GM12801 (cell line): ENCODE data around the gene ATF7.

ENCODE experiments used
- CTCF ChIP-seq: IDR thresholded peaks from one replicate; pipeline ENCODE4 v1.5.1; 2011; ENCODE audit warnings: control low read depth; ENCODE audit not compliant: insufficient read length; ENCODE audit errors: extremely low read depth

ATF7 gene

GRCh38 chr12:53505555-53506449 lies 120.4 kb downstream of the ATF7 start:
- no peak for TF ChIP-seq CTCF

- TF ChIP-seq CTCF: no peak
Observed at GRCh38 chr12:53505086-53505485, 121.1 kb downstream of the ATF7 start.

- TF ChIP-seq CTCF: no peak
Observed at GRCh38 chr12:53504004-53504920, 121.9 kb downstream of the ATF7 start.

- no peak for TF ChIP-seq CTCF
Observed at GRCh38 chr12:53502983-53503728, 123.0 kb downstream of the ATF7 start.

- TF ChIP-seq CTCF: no peak
Observed at GRCh38 chr12:53502331-53502730, 123.9 kb downstream of the ATF7 start.

GRCh38 chr12:53501615-53502181 lies 124.5 kb downstream of the ATF7 start:
- no peak for TF ChIP-seq CTCF
